LHCN-M2 (cell line): ENCODE data around the gene PRR14L. TPM values are rescaled to one million over a fixed set of nuclear protein-coding genes. Genes with fewer than 3 reads are reported as not detected.
"Not testable (repeated sequence)": the region's sequence is repeated elsewhere in the genome, so short reads cannot be mapped to it uniquely, and the experiment has no call there.

Experiments
- DNase-seq: peaks from one replicate; pipeline ENCODE4 v3.0.0-alpha.2; 2012; ENCODE audit warnings: low read depth
- polyA plus RNA-seq: library from polyadenylated mRNA; unstranded; fragments of >200 nt; gene quantifications from one replicate; pipeline ENCODE4 v1.2.1, GENCODE V29; 2012; ENCODE audit warnings: missing spikeins
- total RNA-seq: library from RNA; depleted of rRNA; stranded (reverse); fragments of >200 nt; gene quantifications from 2 replicates; pipeline ENCODE4 v1.2.3, GENCODE V29; 2014; rRNA removed

PRR14L gene
- total RNA-seq: 9.6 and 12.8 TPM in 2 replicates
- polyA plus RNA-seq: 5.9 TPM

DNA sequence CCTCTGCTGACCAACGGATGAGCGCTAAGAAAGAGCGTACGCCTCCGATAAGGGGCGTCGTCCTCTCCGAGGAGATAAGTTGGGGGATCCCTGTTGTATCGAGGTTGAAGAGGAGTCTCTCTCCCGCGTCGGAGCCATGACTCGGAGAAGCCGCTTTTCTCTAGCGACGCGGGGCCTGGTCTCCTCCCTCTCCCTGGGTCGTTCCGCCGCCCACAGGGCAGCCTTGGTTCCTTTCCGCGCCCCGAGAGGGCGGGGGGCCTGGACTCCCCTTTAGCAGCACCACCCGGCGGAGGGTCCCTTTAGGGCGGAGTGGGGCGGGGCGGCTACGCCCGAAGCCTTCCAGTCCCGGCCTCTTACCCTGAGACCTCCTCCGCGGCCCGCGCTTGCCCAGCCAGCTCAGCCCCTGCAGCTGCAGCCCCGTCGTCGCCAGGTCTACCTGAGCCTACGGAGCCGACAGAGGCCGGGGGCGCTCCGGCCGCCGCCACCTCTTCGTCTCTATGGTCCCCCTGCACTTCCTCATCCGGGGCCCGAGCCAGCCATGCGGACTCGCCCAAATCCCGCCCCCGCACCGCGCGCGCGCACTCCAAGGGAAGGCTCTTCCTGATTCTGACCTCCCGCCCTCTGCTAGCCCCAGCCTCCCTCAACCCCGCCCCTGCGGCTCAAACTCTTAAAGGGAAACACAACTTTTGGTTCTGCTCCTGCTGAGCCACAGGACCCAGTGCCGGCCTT, at the start of gene PRR14L:
PRR14L (minus strand) TSS at position 497 of the 729 bp plus-strand sequence. CDS start 11,272 bp downstream, outside the sequence.
- DNase-seq: peak; percentile 92

DNA sequence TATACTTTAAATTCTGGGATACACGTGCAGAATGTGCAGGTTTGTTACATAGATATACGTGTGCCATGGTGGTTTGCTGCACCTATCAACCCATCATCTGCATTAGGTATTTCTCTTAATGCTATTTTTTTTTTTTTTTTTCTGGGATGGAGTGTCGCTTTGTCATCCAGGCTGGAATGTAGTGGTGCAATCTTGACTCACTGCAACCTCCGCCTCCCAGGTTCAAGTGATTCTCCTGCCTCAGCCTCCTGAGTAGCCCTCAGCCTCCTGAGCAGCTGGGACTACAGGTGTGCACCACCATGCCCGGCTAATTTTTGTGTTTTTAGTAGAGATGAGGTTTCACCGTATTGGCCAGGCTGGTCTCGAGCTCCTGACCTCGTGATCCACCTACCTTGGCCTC, 49.4 kb upstream of the PRR14L start:
- DNase-seq: not testable (repeated sequence)

DNA sequence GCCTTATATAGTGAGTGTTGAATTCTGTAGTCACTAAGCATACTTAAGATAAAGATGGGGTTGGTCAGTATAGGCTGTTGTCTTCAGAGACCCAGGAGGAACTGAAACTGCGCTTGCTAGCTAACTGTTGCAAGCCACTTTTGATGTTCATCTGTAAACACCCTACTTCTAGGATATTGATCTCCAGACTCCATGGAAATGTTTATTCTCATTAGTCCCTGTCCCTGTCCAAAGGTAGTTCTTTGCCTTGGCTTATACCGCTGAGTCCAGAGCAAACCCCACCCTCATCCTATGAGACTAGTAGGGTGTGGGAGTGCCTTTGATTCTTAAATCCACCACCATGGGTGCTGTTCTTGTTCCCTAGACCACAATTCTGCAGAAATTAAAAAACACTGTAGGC, 40.3 kb upstream of the PRR14L start:
- DNase-seq: no peak

DNA sequence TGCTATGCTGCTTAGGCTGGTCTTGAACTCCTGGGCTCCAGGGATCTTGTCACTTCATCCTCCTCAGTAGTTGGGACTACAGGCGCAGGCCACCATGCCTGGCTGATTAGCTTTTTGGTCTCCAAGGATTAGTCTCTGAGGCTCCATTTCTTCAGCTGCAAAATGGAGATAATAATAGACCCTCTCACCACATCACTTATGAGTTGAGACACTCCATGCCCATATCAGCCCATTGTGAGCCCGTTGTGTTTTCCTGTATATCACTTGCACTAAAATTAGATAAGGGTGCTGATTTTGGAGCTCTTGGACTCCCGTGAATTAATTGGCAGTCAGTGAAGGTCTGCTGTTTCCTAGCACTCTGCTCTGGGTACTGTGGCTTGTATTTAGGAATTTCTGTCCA, 39.9 kb upstream of the PRR14L start:
- DNase-seq: no peak

DNA sequence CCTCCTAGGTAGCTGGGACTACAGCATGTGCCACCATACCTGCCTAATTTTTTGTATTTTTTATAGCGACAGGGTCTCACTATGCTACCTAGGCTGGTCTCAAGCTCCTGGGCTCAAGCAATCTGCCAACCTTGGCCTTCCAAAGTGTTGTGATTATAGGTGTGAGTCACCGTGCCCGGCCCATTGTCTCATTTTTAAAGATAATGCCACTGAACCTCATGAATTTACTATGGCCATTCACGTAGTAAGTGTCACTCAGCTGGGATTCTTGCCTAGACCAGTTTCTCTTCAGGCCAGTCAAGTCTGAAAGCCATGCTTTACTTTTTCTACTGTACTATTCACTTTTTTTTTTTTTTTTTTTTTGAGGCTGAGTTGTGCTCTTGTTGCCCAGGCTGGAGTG, 26.3 kb upstream of the PRR14L start:
- DNase-seq: no peak

DNA sequence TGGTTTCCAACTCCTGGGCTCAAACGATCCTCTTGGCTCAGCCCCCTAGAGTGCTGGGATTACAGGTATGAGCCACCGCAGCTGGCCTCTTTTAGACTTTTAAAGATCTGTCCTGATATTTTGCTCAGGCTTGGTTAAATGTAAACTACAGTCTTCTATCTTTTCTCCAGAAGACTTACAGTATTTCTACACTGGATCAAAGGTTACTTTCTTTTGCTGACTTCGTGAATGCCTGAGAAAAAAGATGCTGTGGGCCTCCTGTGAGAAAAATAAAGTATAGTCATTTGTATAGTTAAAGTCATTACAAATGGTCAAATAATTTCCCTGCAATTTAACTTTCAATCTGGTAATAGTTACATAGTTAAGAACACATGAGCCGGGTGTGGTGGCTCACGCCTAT, 23.5 kb upstream of the PRR14L start:
- no peak for DNase-seq

DNA sequence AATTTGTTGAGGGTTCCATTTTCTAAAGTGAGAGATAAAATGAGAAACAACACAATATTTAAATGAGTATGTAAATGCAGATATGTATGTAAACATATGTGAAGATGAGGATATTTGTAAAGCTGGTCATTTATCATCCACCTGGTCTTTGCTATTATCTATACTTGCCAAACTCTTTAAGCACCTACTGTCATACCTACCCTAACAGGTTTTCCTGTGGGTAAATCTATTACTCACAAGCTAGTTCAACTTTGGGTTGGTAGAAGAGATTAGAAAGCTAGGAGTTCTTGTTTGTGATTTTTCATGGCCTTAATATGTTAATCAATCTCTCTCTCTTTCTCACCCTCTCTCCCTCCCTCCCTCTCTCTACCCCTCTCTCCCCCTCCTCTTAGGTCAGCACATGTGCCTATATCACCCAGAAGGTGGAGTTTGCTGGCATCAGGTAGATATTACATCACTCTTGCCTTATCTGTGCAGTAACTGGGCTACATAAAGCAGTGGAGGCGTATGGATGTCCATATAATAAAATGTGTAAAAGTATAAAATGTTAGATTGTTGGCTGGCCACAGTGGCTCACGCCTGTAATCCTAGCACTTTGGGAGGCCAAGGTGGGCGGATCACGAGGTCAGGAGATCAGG, 18.6 kb upstream of the PRR14L start:
- DNase-seq: no peak

DNA sequence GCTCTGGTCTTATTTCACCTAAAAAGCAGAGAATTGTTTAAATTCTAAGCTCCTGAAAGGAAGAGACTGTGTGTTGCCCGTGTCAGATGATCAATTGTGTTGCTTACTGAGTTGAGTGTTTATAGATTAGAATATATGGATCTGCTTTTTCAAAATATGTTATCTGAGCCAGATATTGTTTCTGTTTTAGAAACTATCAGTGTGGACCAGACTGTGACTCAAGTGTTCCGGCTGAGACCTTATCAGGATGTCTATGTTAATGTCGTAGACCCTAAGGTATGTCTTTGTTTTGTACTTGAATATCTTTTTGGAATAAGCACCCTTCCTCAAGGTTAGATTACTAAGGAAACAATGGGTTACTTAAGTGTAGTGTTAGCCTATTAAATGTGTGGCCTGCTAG, 14.9 kb upstream of the PRR14L start:
- DNase-seq: no peak

DNA sequence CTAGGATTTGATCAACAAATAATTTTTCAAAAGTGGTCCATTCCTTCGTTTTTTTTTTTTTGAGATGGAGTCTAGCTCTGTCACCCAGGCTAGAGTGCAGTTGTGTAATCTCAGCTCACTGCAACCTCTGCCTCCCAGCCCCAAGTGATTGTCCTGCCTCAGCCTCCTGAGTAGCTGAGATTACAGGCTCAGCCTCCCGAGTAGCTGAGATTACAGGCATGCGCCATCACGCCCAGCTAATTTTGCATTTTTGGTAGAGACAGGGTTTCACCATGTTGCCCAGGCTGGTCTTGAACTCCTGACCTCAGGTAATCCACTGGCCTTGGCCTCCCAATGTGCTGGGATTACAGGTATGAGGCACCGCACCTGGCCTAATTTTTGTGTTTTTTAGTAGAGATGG, 8.9 kb upstream of the PRR14L start:
- DNase-seq: not testable (repeated sequence)

DNA sequence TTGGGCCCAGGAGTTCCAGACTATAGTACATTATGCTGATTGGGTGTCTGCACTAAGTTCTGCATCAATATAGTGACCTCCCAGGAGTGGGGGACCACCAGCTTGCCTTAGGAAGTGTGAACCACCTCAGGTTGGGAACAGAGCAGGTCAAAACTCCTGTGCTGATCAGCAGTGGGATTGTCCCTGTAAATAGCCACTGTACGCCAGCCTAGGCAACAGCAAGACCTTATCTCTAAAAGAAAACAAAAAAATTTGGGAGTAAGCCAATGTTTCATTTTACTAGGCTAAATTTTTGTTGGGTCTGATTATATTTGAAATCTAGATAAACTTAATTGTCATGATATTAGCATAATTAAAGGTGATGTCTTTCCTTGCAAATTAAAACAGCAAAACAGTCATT, 7.3 kb upstream of the PRR14L start:
- no peak for DNase-seq

DNA sequence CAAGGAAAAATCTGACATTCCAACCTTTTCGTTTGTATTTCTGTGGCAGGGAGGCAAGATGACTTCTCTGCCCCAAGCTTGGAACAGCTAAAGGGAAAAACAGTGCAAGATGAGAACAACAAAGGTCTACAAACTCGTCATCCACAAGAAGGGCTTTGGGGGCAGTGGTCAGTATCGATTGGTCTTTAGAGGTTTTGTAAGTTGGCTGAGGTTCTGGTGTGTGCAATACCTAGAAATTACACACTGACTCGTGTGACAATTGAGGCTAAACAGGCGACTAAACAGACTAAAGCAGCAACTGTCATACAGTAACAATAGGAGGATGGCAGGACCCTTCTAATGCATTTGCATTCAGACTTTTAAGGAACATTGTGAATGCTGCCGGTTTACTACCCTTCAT, 4.9 kb upstream of the PRR14L start:
- no peak for DNase-seq

DNA sequence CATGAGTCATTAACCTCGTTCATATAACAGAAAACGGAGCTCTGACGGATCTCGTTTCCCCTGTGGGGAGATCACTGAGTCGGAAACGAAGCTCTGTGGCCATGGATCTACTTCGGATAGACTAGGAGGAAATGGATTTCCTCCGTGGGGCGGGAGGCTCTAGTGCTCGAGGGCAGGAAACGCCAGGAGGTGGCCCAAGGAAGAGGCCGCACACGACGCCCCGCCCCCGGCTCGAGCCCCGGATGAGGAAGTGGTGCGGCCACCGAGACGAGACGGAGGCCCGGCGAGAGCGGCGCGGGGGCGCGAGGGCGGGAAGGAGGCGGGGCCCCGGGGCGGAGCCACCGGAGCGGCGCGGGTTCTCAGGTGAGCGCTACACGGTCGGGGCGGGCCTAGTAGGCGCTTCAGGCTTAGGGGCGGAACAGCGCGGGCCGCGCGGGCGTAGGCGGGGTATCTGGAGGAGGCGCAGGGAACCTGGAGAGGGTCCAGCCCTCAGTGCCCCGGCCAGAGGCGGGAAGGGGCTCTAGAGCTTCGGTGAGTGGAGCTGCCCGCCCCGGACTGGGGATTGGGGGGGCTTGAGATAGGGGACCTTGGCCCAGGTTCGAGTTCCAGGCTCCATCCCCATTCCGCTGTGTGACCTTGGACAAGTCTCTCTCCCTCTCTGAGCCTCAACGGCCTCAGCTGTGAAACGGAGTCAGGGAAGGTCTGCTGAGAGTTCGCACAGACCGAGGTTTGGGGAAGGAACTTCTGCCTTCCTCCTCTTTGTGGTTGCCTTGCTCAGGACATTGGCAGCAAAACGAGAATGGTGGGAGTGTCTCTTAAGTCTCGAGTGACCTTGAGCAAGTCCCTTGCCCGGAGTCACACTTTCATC, 3.9 kb upstream of the PRR14L start, which contains the start of gene DEPDC5:
DEPDC5 (plus strand) TSS at position 386 of the 868 bp plus-strand sequence. CDS start 903 bp downstream, outside the sequence.
- DNase-seq: peak; percentile 92

DNA sequence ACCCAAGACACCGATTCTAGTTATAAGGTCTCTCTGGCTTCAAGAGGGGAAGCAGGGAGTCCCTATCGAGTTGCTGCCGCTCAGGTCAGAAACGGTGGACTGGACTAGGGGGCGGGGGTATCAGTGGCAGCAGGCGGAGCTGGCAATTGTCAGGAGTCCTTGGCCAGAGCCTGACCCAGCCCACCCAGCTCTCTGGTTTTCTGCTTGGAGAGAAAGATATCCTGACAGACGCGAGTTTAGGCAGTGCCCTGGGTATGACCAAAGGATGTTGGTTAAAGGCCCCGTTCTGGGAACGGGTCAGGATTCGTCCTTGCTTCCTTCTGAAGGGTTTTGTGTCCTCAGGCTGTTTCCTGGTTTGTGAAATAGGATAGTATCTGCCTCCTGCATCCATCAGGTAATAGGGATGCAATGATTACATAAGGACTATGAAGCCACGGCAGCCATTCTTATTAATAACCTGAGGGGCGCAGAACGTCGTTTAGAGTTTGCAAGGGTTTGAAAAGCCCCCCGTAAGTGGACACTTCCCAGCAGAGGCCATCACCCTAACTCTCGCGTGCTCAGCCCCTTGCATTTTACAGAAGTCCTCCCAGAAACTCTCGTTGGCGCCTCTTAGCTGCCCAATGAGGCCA, 3.2 kb upstream of the PRR14L start:
- DNase-seq: peak; percentile 20

DNA sequence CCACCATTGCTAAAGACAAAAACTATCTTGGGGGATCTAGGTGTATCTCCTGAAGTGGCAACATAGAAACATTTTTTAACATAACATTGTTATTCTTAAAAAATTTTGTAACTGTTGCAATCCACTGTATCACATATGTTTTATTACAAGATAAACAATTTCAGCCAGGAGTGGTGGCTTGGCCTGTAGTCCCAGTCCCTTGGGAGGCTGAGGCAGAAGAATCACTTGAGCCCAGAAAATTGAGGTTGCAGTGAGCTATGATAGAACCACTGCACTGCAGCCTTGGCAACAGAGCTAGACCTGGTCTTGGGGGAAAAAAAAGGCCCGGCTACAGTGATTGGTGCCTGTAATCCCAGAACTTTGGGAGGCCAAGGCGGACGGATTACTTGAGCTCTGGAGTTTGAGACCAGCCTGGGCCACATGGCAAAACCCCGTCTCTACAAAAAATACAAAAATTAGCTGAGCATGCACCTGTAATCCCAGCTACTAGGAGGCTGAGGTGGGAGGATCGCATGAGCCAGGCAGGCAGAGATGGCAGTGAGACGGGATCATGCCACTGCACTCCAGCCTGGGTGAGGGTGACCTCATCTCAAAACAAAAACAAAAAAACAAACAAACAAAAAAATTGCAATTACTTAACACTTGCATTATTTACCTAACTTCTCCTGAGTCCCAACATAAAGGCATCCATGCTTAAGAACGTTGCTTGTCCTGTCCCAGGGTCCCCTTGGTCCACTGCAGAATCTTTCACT, 2.3 kb upstream of the PRR14L start:
- no peak for DNase-seq

DNA sequence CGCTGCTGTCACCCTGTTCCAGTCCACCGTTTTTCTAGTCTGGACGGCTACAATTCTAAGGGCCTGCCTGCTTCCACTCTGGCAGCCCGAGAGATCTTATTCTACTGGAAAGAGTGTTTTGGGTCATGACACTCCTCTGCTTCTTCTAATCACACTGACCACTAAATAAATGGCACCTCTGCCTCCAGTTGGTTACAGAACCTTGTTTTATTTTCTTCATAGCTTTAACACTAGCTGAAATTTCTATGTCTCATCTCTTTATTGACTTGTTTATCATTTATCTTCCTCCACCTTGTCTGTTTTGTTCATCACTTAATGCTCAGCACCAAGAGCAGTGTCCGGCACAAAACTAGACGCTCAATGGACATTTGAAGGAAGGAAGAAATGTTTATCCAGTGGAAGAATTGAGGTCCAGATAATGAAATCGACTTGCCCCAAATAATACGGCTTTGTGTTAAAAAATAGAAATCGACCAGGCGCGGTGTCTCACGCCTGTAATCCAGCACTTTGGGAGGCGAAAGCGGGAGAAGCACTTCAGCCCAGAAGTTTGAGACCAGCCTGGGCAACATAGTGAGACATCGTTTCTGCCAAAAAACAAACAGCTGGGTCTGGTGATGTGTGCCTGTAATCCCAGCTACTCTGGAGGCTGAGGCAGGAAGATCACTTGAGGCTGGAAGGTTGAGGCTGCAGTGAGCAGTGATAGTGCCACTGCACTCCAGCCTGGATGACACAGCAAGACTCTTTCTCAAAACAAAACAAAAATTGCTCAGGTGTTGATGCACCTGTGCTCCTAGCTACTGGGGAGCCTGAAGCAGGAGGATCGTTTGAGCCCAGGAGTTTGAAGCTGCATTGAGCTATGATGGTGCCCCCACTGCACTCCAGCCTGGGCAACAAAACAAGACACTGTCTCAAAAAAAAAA, 693 bp upstream of the PRR14L start:
- no peak for DNase-seq

DNA sequence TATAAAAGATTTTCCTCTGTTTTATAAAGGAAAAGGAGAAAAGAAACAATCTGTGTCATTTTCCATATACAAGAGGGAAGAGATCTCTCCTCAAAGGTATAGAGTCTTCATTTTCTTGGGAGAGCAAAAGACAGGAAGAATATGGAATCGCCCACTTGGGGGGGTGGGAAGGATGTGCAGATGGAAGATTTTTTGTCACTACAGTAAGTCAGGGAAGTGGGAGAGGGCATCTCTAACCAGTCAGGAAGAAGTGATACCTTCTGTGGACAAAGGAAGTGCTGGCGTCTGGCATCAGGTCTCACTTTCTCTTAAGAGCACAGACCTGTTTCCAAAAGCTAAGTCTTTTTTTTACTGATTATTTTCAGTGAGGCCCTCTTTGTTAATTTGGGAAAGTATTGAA, 1.4 kb downstream of the PRR14L start:
- DNase-seq: no peak

DNA sequence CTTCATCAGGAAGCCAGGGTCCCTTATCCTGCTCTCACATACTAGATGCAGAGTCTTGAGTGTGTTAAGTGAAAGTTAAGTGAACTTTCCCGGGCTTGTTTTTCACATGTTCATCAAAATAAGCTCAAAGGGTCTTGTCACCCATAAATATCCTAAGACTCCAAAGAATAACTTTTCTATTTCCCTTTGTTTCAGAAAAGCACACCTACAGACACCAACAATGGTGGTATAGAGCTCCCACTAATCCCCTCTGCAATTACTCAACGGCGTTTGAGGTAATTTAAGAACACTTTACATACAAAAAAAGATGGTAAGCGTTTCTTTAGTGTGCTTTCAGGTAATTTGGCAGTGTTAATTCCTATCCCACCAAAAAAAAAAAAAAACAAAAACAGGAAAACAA, 2.5 kb downstream of the PRR14L start:
- no peak for DNase-seq

DNA sequence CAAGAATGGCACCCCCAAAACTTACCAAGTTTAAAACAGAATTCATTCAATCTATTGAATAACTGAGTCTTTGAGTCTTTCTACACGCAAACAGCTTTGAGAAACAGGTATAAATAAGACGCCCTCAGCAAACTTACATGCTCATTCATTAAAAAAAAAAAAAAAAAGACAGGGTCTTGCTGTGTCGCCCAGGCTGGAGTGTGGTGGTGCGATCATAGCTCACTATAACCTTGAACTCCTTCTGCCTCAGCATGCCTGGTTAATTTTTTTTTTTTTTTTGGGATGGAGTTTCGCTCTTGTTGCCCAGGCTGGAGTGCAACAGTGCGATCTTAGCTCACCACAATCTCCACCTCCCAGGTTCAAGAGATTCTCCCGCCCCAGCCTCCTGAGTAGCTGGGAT, 6.1 kb downstream of the PRR14L start:
- no peak for DNase-seq

DNA sequence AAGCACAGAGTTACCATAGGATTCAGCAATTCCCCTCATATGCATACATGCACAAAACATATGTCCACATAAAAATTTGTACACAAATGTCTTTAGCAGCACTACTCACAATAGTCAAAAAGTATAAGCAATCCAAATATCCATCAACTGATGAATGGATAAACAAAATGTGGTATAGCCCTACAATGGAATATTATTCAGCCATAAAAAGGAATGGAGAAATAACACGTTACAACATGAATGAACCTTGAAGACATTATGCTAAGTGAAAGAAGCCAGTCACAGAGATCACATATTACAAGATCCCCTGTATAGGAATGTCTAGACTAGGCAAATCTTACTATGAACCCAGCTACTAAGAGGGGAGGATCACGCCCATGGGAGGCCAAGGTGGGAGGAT, 7.2 kb downstream of the PRR14L start:
- no peak for DNase-seq

DNA sequence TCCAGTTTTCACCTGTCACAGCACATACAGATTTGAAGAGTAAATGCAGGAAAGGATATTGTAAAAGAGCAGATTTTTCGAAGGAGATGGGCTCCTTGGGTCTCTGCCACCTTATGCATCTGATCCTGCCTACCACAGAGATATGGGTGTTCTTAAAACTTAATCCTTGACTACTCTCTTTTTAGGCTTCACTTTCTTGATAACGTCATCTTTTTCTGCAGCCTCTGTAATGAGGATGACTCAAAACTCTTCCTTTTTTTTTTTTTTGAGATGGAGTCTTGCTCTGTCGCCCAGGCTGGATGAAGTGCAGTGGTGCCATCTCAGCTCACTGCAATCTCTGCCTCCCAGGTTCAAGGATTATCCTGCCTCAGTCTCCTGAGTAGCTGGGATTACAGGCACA, 7.8 kb downstream of the PRR14L start:
- no peak for DNase-seq
